Measurements from ENCODE around the gene HOXB2.

DNA sequence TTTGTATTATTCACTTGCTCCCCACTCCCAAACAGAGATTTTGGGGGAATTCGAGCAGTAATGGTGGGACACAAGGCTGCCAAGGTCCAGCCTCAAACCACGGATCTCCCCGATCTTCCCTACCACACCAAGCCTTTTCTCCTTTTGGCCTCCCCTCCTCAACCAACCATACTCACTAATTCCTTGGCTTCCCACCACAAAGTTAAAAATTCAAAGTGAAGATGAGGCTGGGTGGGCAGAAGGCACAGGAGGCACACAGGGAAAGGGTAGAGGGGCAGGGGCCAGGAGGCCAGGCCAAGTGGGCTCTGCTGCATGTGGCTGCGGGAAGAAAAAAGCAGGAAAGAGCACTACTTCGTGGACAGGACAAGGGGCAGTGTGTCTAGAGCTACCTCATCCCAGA is 18.0 kb upstream of the HOXB2 start:
- TF ChIP-seq EZH2phosphoT487 (IDR thresholded peaks at IDR 0.05; ENCODE audit: borderline replicate concordance) = no peak
- TF ChIP-seq, protein P1, sequence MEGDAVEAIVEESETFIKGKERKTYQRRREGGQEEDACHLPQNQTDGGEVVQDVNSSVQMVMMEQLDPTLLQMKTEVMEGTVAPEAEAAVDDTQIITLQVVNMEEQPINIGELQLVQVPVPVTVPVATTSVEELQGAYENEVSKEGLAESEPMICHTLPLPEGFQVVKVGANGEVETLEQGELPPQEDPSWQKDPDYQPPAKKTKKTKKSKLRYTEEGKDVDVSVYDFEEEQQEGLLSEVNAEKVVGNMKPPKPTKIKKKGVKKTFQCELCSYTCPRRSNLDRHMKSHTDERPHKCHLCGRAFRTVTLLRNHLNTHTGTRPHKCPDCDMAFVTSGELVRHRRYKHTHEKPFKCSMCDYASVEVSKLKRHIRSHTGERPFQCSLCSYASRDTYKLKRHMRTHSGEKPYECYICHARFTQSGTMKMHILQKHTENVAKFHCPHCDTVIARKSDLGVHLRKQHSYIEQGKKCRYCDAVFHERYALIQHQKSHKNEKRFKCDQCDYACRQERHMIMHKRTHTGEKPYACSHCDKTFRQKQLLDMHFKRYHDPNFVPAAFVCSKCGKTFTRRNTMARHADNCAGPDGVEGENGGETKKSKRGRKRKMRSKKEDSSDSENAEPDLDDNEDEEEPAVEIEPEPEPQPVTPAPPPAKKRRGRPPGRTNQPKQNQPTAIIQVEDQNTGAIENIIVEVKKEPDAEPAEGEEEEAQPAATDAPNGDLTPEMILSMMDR (conservative IDR thresholded peaks at IDR 0.05; ENCODE audit: low read length) = no peak
